GM19397 (cell line): Measurements from ENCODE around the gene SNTG2.

Experiments used
- ATAC-seq: cut with Tn5 transposase; IDR thresholded peaks from one replicate; pipeline ENCODE4 v1.9.1; 2021; ENCODE audit warnings: mild to moderate bottlenecking, moderate library complexity; ENCODE audit not compliant: unreplicated experiment

Gene SNTG2

GRCh38 chr2:1137264-1137663 lies 186.6 kb downstream of the SNTG2 start:
- no peak for ATAC-seq

GRCh38 chr2:1137913-1138391 lies 187.3 kb downstream of the SNTG2 start:
- ATAC-seq = no peak

DNA sequence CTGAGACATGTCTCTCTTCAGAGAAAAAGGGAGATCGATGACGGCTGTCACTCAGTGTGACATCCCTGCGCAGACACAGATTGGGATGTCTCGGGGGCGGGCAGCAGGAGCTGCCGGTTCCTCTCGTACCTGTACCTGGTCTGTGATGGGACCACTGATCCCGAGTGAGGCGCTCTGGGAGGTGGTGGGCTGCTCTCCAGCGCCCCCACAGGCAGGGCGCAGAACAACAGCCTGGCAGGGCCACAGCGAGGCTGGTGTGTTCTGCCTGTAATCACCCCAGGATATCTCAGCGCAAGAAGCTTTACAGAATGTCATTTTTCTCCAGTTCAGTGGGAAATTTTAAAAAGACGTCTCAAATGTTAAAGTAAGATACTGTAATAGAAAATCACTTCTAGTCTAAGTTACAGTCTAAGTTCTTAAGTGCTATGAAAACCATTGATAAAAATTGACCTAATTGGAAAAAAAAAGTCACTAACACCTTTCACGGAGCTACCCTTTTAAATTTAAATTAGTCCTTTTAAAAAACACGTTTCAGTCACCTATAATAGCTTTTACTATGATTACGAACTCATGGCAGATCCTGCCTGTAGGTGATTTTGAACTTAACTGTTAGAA lies 189.8 kb downstream of the SNTG2 start:
- no peak for ATAC-seq

DNA sequence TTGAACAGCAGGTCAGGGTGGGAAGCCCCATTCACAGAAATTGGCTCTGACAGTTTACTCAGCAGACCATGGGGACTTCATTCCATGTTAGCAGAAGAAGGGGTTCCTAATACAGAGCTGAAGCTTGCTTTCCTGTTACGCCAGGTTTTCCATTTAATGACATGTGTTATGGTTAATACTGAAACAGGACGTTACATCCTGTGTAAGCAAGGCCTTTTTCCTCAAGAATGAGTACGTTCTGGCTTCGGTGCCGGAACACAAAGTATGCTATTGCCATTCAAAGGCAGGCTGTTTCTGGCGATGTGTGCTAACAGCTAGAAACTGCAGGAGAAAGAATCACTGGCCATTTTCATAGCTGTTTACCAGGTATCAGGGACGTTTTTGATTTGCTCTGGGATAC lies 190.4 kb downstream of the SNTG2 start:
- no peak for ATAC-seq

DNA sequence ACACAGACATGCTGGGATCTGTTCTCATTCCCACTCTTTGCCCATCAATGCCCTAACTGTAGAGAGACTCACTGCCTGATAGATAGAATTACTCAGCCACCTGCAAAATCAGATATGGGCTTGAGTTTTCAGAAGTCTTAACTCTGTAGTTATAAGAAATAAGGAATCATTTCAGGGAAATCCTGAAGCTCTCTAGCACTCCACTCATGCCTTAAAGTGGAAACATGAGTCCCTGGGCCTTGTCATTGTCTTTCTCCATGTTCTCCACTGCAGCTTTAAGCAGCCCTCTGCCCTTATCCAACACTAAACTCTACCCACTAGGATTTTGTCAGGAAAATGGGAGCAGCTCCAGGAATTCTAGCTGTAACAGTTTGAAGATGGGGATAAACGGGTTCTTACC lies 192.5 kb downstream of the SNTG2 start:
- no peak for ATAC-seq

- no peak for ATAC-seq
Observed at GRCh38 chr2:1147873-1148612, 197.4 kb downstream of the SNTG2 start.

- no peak for ATAC-seq
Observed at GRCh38 chr2:1150724-1151511, 200.3 kb downstream of the SNTG2 start.

DNA sequence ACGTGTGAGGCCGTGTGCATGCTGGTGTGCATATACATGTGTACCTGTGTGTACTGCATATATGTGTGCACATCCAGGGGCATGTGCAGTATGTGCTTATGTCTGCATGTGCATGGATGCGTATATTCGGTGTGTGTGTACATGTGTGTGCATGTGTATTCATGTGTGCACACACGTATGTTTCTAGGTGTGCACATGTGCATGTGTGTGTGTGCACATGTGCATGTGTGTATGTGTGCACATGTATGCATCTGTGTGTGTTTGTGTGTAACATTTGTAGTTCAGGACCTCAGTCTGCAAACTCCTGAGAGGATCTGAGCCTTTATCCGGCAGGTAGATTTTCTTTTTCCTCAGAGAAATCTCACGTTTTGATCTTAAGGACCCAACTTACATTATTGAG lies 201.7 kb downstream of the SNTG2 start:
- no peak for ATAC-seq

- no peak for ATAC-seq
Observed at GRCh38 chr2:1153920-1154319, 203.3 kb downstream of the SNTG2 start.

- ATAC-seq = no peak
Observed at GRCh38 chr2:1154710-1155594, 204.3 kb downstream of the SNTG2 start.

- ATAC-seq = no peak
Observed at GRCh38 chr2:1156059-1156458, 205.4 kb downstream of the SNTG2 start.

DNA sequence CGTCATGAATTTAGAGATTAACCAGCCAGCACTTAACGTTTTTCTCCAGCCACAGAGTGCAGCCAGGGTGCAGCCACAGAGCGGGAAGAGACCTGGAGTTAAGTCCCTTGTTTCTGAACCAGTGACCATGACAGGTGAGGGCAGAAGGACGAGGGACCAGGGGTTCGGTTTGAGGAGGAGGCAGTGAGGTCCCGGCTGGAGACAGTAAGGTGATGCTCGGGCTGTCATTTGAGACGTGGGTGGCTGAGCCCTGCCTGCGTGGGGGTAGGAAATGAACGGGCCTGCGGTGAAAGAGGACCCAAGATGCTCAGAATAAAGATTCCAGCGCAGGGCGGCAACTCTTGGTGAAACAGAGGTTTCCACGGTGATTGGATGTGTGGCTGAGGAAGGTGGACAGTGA lies 205.9 kb downstream of the SNTG2 start:
- ATAC-seq = no peak

DNA sequence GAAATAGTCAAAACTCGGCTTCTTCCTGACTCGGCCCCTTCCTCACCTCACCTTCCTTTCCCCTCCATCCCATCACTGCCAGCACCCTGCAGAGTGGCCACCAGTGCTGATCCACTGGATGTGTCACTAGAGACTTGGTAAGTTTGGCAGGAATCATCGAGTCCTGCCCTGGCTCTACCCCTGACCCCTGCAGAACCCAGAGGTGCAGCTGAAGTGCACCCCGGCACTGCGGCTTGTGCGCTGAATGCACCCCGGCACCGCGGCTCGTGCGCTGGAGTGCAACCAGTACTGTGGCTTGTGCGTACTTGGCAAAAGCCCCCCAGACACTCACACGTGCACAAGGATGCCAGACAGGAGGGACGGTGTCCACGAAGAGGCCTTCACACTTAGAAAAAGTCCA lies 206.5 kb downstream of the SNTG2 start:
- no peak for ATAC-seq

- ATAC-seq = no peak
Observed at GRCh38 chr2:1159013-1159412, 208.4 kb downstream of the SNTG2 start.

DNA sequence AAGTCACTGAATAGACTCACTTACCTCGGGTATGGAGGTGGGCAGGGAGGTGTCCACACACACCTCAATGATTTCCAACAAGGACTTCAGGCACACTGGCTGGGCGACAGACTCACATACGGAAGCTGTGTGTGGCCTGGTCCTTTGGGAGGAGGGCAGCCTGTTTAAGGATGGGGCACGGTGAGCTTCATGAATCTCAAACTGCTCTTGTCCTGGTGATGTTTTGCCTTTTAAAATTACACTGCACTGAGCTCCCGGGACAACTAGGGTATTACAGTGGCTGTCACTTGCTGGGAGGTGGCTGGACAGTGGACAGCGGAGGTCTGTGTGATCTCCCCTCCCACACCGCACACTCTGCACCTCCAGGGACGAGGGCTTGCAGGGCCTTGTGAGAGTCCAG lies 211.6 kb downstream of the SNTG2 start:
- no peak for ATAC-seq

- ATAC-seq = no peak
Observed at GRCh38 chr2:1162768-1163584, 212.3 kb downstream of the SNTG2 start.

DNA sequence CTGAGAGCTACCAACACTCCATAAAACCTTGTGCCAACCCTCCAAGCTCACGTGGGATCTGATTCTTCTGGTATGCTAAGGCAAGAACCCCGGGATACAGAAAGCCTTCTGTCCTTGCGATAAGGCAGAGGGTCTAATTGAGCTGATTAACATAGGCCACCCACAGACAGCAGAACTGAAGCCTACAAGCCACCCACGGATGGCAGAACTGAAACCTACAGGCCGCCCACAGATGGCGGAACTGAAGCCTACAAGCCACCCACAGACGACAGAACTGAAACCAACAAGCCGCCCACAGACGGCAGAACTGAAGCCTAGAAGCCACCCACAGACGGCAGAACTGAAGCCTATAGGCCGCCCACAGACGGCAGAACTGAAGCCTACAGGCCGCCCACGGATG lies 216.3 kb downstream of the SNTG2 start:
- ATAC-seq = no peak

- no peak for ATAC-seq
Observed at GRCh38 chr2:1168846-1169245, 218.2 kb downstream of the SNTG2 start.

DNA sequence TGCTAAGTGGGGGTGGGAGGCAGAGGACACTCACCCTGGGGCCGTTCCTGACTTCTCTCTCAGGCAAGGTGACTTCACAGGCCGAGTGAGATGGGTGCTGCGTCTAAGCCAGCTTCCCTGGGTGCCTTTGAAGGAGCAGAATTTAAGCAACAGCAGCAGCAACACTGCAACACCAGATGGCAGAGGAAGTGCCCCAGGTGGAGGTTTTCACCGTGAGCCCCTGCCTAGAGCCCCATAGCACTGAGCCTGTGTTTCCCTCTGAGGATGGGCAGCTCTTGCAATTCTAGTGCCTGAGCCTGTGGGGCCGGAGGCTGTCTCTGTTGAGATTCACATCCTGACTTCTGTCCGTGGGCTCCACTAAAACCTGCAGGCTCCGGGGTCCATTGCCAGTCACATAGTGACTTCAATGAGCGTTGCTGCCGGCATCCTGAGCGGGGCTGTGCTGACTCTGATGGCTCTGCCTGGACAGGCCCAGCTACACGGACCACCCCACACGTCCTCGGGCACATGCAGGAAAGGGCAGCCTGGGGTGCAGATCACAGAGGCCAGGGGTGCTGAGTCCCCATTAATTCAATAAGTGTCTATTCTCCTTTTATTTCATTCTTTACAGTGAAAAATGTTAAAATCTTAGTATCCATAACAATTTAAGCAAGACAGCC lies 218.8 kb downstream of the SNTG2 start:
- ATAC-seq = no peak

DNA sequence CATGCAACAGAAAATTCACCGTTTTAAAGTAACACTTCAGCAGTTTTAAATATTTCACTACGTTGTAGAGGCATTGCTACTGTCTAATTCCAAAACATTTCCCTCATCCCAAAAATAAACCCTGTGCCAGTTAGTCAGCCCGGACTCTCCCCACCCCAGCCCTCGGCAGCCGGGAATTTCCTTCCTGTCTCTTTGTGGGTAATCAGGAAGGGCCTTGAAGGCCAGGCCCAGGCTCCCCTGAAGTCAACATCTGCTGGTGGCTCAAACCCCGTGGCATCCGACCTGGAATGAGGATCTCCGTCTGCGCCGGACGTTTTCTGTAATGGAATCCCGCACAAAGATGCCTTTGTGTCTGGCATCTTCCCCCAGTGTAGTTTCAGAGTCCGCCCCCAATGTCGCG lies 219.6 kb downstream of the SNTG2 start:
- ATAC-seq = no peak
